GM19372 (cell line): ENCODE measurements around the gene GNAL.

ENCODE experiments used
- ATAC-seq: cut with Tn5 transposase; IDR thresholded peaks from one replicate; pipeline ENCODE4 v1.9.1; 2021; ENCODE audit warnings: mild to moderate bottlenecking, low read depth, moderate library complexity; ENCODE audit not compliant: unreplicated experiment

Gene GNAL

DNA sequence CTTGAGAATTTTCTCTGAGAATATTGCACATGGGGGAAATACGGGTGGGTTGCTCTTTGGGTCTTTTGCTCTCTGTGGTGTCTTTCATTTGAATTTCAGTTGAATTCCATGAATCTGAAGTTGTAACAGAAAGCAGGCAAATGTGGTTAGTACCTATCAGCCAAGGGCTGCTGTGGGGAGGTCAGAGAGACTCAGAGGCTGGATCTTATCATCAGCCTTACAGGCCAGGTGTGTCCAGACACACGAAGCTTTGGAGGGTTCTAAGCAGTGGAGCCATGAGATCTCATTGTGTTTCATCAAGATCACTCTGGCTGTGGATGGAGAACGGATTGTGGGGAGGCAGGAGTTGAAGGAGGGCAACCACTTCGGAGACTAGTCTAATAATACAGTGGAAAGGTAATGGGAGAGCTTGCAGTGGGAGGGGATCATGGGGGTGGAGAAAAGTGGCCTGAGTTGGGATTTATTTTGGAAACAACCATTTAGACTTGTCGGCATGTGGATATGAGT lies 68.1 kb downstream of the GNAL start:
- no peak for ATAC-seq

DNA sequence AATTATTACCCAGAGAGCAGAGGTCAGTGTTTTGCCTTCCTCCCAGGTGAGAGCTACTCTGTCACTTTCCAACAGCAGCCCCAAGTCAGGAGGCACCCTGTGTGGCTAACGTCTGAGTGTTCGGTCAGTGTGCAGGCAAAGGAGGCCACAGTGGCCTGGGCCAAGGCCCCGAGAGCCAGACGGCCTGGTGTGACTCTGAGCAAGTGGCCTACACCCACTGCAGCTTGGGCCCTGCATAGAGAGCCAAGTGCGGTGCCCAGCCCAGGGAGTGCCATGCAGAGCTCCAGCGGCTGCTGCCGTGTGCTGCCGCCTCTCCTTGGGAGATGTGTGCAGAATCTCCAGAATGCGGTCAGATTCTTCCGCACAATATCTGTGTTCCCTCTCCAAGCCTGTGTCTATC lies 70.4 kb downstream of the GNAL start:
- ATAC-seq, result no peak

GRCh38 chr18:11760498-11761167 lies 71.6 kb downstream of the GNAL start:
- no peak for ATAC-seq

DNA sequence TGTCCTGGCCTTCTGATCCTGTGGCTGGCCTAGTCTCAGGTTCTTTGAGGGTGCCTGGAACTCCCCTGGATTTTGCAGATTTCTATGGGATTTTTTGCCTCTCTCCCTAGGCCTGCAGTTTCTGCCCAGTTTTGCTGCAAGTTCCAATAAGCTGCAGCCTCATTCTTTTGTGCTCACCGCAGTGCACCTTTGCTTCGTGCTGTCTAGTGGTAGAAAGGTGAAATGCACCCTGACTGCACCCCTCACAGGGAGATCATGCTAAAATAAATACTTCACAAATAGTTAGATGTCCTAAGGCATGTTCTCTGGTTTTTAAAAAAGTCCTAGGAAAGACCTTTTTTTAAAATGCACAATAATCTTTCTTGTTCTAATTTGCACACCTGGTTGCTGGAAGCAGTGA lies 72.5 kb downstream of the GNAL start:
- ATAC-seq, result no peak

GRCh38 chr18:11762429-11762828 lies 73.4 kb downstream of the GNAL start:
- ATAC-seq, result no peak

GRCh38 chr18:11767329-11767728 lies 78.3 kb downstream of the GNAL start:
- ATAC-seq, result no peak

DNA sequence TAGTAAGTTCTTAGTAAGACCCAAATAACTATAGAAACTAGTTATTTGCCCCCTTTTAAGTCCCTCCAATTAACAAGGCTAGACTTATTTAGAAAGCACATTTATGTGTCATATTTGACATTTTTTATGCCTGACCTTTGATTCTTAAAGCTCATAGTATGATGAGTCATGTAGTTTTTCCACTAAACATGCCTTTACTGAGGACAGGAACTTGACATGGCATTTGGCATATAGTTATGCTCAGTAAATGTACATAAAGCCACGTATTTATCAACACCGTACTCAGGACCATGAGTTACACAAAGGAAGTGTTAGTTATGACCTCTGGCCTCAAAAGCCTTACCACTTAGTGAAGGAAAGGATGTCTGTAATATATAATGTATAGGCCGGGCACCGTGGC lies 78.9 kb downstream of the GNAL start:
- ATAC-seq, result no peak

DNA sequence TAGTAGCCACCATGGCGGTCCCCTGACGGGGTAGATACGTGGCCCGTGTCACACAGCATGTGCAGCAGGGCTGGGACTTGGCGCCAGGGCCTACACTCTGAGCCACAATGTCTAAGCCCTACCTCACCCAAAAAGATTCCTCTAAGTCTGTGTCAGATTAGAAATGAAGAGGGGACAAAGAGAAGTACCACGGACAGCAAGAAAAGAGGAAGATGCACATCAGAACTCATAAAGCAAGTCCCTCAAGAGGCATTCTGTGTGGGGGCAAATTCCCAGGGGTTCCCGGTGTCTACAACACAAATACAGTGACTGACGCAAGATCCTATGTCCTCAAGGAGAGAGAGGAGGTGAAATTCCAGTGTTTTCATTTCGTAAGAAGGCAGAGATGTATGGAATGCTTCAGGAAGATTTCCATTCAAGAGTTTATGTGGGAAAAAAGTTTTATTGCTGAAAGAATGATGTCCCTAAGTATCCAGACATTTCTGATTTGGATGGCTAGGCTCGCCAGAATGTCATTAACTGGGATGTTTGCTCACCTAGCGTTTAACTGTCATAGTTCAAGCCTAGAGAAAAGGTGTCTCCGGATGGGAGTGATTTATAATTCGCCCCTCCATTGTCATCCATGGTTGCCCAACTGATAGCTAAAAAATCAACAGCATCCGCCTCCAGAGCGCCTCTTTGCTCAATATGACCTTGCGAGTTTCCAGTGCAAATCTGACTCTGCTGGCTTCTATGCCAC lies 86.5 kb downstream of the GNAL start:
- no peak for ATAC-seq

DNA sequence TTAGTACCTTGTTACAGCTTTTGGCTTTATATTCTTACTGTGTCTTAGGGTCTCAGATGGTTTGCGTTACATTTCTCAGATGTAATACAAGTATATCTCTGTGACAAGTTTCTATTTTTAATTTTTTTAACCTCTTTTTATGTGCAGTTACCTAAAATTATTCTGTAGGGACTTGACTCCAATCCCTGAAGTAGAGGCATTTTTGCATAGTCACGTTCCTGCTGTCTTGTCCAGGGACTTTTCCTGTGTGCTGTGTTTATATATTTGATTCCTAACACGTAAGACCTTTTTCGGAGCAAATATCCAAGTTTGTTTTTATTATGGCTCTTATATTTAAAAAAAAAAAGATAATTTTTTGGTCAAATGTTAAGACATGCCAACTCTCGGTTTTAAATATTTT lies 91.0 kb downstream of the GNAL start:
- ATAC-seq, result no peak

- no peak for ATAC-seq
Measured at GRCh38 chr18:11783716-11784331, 94.8 kb downstream of the GNAL start.

GRCh38 chr18:11784674-11785304 lies 95.7 kb downstream of the GNAL start:
- ATAC-seq, result no peak

- no peak for ATAC-seq
Measured at GRCh38 chr18:11785444-11786055, 96.5 kb downstream of the GNAL start.

DNA sequence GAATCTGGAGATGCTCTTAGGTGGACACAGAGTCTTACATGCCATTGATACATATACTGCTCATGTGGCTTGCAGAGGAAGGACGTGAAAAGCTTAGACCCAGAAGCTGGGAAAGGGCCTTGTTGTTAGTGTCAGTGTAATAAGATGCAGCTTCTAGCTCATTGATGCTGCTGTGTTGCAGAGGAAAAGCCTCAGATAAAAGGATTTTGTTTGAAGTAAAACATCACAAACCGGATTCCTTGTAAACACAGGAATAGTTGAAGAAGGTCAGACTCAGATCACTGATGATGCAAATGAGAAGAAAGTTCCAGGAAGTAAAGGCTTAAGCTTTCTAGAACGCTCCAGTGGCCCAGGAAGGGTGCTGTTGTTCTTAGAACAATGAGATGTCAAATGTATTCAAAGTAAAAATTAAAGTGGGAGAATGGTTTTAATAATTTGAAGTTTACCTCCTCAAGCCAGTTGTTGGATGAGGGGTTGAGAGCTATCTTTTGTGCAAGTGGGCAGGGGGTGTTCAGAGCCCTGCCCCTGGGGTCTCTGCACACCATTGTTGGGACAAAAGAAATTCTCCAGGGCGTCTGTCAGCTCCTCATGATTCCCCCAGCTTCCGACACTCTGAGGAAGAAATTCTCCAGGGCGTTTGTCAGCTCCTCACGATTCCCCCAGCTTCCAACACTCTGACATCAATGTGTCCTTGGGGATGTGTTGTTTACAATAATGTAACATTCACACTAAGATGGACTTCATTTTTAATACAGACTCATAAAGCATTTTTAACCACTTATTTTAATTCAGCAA lies 100.8 kb downstream of the GNAL start:
- no peak for ATAC-seq

DNA sequence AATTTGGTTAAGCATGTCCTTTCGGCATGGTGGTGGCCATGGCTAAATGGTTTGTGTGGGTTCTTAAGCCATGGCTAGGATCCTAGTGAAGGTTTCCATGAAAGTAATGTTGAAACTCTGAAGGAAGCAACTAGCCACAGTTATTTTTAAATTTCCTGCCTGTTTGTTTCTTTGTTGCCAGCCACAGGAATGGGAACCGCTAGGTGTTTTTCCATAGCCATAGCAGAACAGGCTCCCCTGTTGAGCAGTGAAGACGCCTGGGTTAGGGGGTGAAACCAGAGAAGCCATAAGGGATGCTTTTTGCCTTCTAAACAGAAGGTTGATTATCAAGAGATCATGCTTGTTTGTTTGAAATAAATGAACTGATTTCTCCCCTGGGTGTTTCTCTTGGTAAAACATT lies 102.1 kb downstream of the GNAL start:
- no peak for ATAC-seq

DNA sequence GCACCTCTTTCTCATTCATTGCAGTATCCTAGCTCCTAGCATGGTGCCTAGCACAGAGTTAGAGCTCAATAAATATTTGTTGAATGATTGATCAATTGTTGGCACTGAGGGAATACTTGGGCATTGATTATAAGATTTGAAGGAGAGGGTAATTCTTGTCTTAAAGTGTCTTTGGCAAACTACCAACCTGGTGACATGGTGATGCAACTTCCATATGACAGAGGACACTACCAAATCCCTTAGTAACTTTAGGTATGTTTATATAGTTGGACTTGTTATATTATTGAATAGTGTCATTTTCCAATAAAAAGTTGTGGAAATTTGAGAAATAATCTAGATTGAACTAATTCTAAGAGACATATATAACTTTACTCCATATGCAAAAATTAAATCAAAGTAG lies 103.6 kb downstream of the GNAL start:
- no peak for ATAC-seq

- ATAC-seq, result no peak
Measured at GRCh38 chr18:11794195-11794594, 105.1 kb downstream of the GNAL start.

- ATAC-seq, result no peak
Measured at GRCh38 chr18:11795916-11796315, 106.9 kb downstream of the GNAL start.

- ATAC-seq, result no peak
Measured at GRCh38 chr18:11798271-11798670, 109.2 kb downstream of the GNAL start.

DNA sequence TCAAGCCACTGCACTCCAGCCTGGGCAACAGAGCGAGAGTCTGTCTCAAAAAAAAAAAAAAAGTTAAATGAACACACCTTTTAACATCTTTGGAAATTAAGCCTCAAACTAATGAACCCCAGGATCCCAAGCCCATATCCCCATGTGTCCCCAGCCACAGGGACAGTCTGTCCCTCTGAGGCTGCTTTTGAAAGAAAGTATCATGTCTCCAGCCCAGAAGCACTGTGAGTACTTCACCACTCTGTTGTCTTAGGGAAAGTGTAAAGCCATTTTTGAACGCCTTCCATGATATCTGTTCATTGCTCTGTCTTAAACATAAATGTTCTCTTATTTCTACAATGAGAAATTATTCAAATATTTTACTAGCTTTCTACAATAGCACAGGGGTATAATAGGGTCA lies 110.0 kb downstream of the GNAL start:
- ATAC-seq, result no peak
